Measurements from ENCODE around the gene UPK3BL1.
"Not testable (repeated sequence)": the region's sequence is repeated elsewhere in the genome, so short reads cannot be mapped to it uniquely, and the experiment has no call there.

The UPK3BL1 gene

DNA sequence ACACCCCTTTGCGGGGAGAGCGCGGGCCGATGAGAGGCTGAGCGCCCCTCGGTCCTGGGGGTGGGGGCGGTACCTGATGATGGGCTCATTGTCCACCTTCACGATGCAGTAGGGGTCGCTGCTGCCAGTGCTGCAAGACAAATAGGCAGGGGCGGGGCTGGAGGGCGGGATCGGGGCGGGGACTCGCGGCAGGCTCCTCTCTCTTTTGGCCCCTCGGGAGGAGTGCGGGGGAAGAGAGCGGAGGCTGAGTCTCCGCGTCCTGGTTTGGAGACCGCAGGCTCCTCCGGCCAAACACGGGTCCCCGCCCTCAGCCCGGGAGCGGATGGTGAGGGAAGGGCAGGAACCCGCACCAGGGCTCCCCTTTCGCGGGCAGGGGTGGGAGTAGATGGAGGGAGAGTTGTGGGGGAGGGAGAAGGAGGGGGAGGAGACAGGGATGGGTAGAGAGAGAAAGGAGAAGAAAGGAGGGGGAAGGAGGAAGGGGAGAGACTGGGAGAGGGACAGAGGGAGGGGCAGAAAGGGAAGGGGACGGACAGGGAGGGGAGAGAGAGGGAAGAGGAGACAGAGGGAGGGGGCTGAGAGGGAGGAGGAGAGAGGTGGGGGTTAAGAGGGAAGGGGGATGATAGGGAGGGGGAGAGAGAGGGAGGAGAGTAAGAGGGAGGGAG lies 31.4 kb downstream of the UPK3BL1 start:
- H3K27me3 Mint-ChIP-seq; DNase-seq; H3K36me3 Mint-ChIP-seq (ENCODE audit: low read depth): not testable (repeated sequence)

DNA sequence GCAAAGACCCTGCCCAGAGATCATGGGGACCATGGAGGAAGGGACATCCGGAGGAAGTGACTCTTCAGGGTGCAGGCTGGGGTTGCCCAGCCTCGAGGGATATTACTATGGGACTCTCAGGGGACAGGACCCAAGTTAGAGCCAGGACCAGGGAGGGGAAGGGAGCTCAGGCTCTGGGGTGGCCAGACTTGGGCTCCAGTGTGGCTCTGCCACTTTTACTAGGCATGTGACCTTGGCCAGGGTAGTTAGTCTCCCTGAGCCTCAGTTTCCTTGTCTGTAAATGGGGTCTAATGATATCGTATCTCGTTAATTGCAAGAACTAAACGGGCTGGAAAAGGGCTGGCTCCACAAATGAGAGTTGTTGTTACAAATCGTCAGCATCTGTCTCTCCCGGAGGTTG lies 32.1 kb downstream of the UPK3BL1 start:
- not testable (repeated sequence) for H3K36me3 Mint-ChIP-seq (ENCODE audit: low read depth); H3K27ac Mint-ChIP-seq; DNase-seq; H3K9me3 Mint-ChIP-seq; H3K4me1 Mint-ChIP-seq (ENCODE audit: low read depth); H3K4me3 Mint-ChIP-seq; H3K27me3 Mint-ChIP-seq

More for the DNA sequence above, 31.4 kb downstream of the UPK3BL1 start:
- H3K9me3 Mint-ChIP-seq; H3K4me3 Mint-ChIP-seq; H3K4me1 Mint-ChIP-seq (ENCODE audit: low read depth); H3K27ac Mint-ChIP-seq: not testable (repeated sequence)

DNA sequence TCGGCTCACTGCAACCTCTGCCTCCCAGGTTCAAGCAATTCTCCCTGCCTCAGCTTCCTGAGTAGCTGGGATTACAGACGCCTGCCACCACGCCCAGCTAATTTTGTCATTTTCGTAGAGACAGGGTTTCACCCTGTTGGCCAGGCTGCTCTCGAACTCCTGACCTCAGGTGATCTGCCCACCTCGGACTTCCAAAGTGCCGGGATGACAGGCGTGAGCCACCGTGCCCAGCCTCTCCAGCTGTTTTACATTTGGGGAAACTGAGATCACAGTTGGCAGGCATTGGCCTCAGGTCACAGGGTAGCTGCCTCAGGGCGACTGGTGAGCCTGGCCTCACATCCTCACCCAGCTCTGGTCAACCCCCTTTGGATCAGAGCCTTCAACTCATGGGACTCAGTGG lies 32.9 kb downstream of the UPK3BL1 start:
- not testable (repeated sequence) for H3K27me3 Mint-ChIP-seq; DNase-seq; H3K4me3 Mint-ChIP-seq; H3K27ac Mint-ChIP-seq; H3K36me3 Mint-ChIP-seq (ENCODE audit: low read depth); H3K4me1 Mint-ChIP-seq (ENCODE audit: low read depth); H3K9me3 Mint-ChIP-seq

- not testable (repeated sequence) for H3K4me3 Mint-ChIP-seq; H3K27ac Mint-ChIP-seq; H3K36me3 Mint-ChIP-seq (ENCODE audit: low read depth); H3K9me3 Mint-ChIP-seq; H3K4me1 Mint-ChIP-seq (ENCODE audit: low read depth); H3K27me3 Mint-ChIP-seq; DNase-seq
Observed at GRCh38 chr7:102606848-102607247, 35.7 kb downstream of the UPK3BL1 start.

GRCh38 chr7:102604431-102605145 lies 38.0 kb downstream of the UPK3BL1 start:
- H3K4me3 Mint-ChIP-seq; H3K4me1 Mint-ChIP-seq (ENCODE audit: low read depth); H3K27ac Mint-ChIP-seq; DNase-seq; H3K9me3 Mint-ChIP-seq; H3K36me3 Mint-ChIP-seq (ENCODE audit: low read depth); H3K27me3 Mint-ChIP-seq: not testable (repeated sequence)

GRCh38 chr7:102602317-102602716 lies 40.3 kb downstream of the UPK3BL1 start:
- H3K4me3 Mint-ChIP-seq; H3K9me3 Mint-ChIP-seq; H3K36me3 Mint-ChIP-seq (ENCODE audit: low read depth); H3K4me1 Mint-ChIP-seq (ENCODE audit: low read depth); H3K27me3 Mint-ChIP-seq; DNase-seq; H3K27ac Mint-ChIP-seq: not testable (repeated sequence)

DNA sequence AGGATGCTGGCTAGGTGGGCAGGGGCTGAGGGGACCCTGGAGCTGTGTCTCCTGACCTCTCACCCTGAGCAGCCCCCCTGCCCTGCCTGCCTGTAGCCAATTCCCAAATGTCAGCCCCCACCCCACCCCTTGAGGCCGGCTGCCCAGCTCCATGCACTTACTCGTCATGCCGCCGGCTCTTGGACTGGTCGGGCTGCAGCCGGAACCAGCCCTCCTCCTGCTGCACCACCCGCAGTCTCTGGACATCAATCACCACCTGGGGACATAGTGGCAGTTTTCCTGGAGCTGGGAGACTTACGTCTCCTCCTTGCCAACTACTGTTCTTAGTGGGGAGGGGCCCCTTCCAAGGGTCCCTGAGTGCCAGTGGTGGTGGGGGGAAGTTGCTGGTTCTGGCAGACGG lies 42.9 kb downstream of the UPK3BL1 start:
- not testable (repeated sequence) for DNase-seq; H3K36me3 Mint-ChIP-seq (ENCODE audit: low read depth); H3K9me3 Mint-ChIP-seq; H3K27ac Mint-ChIP-seq; H3K4me1 Mint-ChIP-seq (ENCODE audit: low read depth); H3K4me3 Mint-ChIP-seq; H3K27me3 Mint-ChIP-seq

- H3K9me3 Mint-ChIP-seq; H3K36me3 Mint-ChIP-seq (ENCODE audit: low read depth); H3K4me1 Mint-ChIP-seq (ENCODE audit: low read depth); H3K27me3 Mint-ChIP-seq; DNase-seq; H3K4me3 Mint-ChIP-seq; H3K27ac Mint-ChIP-seq: not testable (repeated sequence)
Observed at GRCh38 chr7:102596036-102596435, 46.6 kb downstream of the UPK3BL1 start.

- H3K36me3 Mint-ChIP-seq (ENCODE audit: low read depth), result not testable (repeated sequence)
Observed at GRCh38 chr7:102593637-102594334, 48.8 kb downstream of the UPK3BL1 start.

DNA sequence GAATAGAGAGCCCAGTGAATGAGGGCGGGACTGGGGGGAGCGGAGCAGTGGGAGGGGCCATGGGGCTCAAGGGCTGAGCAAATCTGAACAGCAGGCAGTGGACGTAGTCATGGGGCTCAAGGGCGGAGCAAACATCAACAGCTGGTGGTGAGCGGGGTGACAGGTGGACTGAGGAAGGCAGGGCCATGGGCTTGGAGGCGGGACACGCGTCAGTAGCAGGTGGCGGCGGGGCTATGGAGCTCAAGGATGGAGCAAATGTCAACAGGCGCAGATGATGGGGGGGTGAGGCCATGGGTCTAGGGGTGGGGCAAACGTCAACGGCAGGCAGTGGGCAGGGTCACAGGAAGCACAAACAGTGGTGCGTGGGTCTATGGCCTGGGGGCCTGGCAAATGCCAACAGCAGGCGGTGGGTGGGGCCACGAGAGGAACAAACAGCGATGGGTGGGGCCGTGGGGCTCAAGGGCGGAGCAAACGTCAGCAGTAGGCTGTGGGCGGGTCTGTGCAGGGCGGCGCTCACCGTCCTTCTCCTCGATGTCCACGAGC lies 50.0 kb downstream of the UPK3BL1 start:
- H3K9me3 Mint-ChIP-seq; H3K36me3 Mint-ChIP-seq (ENCODE audit: low read depth); H3K4me1 Mint-ChIP-seq (ENCODE audit: low read depth); H3K27ac Mint-ChIP-seq; H3K4me3 Mint-ChIP-seq; H3K27me3 Mint-ChIP-seq: not testable (repeated sequence)
- peak; percentile 63 for DNase-seq

More at GRCh38 chr7:102593637-102594334, 48.8 kb downstream of the UPK3BL1 start:
- not testable (repeated sequence) for H3K27ac Mint-ChIP-seq; H3K27me3 Mint-ChIP-seq; DNase-seq; H3K4me3 Mint-ChIP-seq; H3K9me3 Mint-ChIP-seq; H3K4me1 Mint-ChIP-seq (ENCODE audit: low read depth)

DNA sequence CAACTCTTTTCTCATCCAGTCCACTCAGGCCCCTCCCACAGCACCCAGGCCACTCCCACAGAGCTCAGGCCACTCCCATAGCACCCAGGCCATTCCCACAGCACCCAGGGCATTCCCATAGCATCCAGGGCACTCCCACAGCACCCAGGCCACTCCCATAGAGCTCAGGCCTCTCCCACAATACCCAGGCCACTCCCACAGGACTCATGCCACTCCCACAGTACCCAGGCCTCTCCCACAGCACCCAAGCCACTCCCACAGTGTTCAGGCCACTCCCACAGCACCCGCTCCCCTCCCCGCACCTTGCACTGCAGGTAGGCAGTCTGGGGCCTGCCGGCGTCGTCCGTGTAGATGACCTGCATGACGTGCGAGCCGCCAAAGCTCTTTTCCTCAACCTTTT lies 52.7 kb downstream of the UPK3BL1 start:
- not testable (repeated sequence) for H3K27me3 Mint-ChIP-seq; H3K4me1 Mint-ChIP-seq (ENCODE audit: low read depth); H3K4me3 Mint-ChIP-seq; H3K36me3 Mint-ChIP-seq (ENCODE audit: low read depth); DNase-seq; H3K27ac Mint-ChIP-seq; H3K9me3 Mint-ChIP-seq

Measured in activated T-cell treated with anti-CD3 and anti-CD28 coated beads, Interleukin-2, amount 50 U/mL, for 24 hours (primary cell).